Activated CD4-positive, alpha-beta T cell treated with anti-CD3 and anti-CD28 coated beads, Interleukin-2, amount 50 U/mL, for 16 hours (primary cell): ENCODE data around the gene TTC3.

Source experiments
- DNase-seq: peaks from one replicate; pipeline ENCODE4 v3.0.0-alpha.2; 2020

TTC3 gene

DNA sequence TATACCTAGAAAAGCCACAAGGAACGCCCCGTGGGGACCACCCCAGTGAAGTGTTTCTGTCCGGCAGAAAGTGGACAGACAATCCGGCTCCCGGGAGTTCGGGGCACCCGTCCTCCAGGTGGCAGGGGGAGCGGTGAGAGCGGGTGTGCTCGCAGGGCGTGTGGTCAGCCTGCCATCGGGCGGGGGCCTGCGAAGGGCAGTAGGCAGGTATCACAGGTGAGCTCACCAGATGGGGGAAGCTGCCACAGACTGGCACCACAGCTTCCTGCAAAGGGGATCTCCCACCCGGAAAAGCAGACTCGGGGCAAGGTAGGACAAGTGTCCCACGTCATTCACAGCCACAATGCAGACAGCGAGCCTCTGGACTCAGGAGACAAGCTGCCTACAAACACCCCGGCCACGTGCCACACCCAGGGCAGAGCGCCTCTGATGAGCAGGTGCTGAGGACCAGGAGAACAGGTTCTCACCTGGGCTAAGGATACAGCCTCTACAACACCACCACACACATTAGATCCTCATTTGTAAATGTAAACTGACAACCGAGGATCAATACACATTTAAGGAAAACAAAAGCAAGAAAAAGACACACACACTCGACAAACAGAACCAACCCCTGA is 157.7 kb downstream of the TTC3 start:
- no peak for DNase-seq

DNA sequence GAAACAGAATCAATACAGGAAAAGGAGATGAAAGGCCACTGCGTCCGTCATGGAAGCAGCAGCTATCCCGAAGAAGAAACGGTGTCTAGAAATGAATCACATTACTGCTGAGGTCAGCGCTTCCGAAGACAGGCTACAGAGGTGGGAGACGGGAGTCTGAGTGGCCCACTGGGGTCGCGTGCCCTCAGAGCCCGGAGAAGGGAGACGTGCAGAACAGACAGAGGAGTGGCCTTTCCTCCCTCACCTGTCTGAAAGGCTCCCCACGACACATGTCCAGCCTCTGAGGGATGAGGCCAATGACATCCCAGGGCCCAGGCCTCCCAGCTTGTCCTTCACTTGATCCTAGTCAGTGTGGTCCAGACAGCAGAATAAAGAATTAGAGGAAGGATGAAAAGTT is 158.2 kb downstream of the TTC3 start:
- DNase-seq = no peak

DNA sequence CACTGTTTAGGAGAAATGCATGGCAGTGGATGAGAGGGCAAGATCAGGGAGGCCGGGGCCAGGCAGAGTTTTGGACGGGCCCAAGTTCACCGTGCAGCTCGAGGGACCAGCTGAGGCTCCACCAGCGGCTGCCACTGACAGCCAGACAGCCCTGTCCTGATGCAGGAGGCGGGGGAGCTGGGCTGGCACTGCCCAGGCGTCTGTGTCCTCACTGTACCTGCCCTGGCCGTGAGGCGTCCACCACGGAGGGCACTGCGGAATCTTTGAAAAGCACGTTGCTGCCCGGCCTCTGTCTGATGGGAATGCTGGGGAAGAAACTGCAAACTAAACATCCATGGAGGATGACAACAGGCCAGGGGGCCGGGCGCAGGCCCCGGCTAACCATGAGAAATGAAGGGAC is 158.6 kb downstream of the TTC3 start:
- no peak for DNase-seq

DNA sequence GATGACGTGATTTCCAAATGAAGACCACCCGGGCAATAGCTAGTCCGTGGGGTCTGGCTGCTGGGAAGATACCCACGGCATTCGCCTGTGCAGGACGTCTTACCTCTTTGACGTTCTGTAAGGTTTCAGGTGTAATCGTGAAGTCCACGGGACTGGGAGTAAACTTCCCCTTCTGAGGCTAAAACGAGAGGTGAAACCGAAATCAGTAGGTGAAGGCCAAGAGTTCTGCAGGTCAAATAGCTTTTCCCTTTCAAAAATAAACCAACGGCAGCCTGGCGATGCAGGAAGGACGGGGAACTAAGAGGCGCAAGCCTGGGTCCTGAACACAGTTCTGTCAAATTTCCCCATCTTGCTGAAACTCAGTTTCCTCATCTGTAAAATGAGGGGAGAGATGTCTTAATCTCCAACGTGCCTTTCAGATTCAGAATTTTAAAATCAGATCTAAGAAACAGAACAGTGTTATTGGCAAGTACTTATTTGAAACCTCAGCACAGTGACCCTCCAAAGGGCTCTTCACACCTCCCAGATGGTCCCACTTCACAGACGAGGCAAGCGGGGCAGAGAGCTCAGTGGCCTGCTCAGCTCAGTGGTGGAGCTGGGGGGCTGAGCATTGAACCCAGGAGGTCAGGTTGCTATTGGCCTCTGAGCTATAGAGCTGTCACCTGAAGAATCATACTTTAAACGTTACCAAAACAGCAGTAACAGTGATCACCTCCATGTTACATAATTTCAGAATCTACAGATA is 159.4 kb downstream of the TTC3 start:
- DNase-seq = no peak

DNA sequence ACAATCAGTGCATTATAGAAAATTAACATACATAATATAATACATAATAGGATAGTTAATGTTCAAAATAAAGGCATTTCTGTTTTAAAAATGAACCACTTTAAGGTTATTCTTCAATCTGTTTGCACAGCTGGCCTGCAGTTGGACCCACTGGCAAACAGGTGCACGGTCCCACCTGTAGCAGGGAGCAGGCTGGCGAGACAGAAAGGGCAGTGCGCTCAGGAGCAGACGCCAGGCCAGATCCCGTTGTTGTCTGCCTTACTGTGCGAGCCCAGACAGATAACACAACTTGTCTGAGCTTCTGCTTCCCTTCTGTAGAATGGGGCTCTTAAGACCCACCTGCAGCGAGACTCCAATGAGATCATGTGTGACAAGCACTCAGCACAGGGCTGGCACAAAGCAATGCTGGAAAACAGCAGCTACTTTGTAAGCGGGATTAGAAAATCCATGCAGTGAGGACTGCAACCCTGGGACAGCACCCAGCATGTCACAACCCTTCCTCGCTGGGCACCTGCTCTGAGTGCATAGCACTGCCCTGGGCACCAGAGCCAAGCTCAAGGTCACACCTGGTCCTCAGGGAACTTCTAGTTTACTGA is 160.6 kb downstream of the TTC3 start:
- no peak for DNase-seq

DNA sequence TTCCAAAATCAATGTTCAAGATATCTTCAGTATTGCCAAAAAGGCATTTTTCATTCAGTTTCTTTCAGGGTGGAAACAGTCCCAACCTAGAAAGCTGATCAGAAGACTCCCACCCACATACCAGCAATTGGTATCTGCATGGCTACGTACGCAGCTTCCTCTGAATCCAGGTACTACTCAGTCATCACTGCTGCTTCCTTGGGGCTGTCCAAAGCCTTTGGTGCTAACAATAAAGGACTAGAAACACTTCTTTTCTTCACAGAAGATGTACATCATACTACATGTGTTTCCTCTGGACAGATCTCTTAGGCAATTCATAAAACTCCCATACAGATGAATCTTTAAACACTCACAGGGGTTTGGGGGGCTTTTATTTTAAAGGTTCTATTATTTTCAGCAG is 164.3 kb downstream of the TTC3 start:
- no peak for DNase-seq

DNA sequence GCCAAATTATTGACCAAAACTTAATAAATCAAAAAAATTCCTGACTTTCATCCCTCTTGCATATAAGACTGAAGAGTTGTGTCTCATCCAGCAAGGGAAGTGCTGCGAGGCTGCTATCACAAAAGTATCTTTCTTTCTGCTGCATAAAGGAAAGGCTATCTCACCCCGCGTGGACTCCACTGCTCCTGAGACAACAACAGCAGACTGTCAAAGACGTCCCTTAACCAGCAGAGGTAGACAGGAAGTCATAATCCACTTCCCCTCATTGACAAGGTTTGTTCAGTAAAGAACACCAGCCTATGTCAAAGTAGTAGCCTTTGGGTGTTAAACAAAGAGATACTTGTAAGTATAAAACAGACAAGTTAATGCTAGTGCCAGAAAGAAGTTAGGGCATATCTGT is 164.7 kb downstream of the TTC3 start:
- no peak for DNase-seq

DNA sequence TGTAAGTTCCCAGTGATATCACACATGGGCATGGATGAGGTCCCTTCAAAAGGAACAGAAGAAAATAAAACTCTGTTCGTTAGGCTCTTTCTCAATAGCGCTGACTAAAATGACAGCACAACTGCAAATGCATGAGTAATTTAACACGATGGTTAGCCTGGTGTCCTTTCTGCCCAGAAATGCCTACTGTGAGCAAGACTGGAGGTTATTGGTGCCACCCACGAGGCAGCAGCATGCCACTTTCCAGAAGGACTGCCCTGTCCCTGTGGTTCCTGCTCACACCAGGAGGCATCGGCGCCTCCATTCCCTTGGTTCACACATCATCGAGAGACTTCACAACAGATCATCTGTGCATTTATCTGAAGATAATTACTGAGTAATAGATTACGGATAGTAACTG is 167.9 kb downstream of the TTC3 start:
- no peak for DNase-seq

DNA sequence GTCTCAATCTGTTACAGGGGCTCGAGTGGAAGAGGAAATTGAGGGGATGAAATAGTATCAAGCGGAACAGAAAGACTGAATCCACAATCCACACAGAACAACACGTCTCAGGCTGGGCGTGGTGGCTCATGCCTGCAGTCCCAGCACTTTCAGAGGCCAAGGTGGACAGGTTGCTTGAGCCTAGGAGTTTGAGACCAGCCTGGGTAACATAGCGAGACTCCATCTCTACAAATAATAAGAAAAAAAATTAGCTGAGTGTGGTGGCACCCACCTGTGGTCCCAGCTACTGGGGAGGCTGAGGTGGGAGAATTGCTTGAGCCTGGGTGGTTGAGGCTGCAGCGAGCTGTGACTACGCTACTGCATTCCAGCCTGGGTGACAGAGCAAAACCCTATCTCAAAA is 168.4 kb downstream of the TTC3 start:
- no peak for DNase-seq

DNA sequence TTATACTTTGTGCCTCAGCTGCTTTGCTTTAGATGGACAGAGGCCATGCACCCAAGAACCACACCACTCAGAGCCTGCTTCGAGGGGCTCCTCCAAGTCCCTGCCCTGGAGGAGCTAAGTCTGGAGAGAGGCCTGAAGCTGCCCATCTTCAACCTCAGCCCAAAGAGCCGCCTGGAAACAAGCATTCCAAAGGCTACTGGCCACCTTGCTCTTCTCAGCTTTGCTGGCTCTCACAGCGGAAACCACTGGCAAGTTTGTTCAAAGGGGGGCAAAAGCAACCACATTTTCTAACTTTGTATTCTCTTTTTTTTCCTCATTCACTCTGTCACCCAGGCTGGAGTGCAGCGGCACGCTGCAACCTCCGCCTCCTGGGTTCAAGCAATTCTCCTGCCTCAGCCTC is 170.9 kb downstream of the TTC3 start:
- no peak for DNase-seq

DNA sequence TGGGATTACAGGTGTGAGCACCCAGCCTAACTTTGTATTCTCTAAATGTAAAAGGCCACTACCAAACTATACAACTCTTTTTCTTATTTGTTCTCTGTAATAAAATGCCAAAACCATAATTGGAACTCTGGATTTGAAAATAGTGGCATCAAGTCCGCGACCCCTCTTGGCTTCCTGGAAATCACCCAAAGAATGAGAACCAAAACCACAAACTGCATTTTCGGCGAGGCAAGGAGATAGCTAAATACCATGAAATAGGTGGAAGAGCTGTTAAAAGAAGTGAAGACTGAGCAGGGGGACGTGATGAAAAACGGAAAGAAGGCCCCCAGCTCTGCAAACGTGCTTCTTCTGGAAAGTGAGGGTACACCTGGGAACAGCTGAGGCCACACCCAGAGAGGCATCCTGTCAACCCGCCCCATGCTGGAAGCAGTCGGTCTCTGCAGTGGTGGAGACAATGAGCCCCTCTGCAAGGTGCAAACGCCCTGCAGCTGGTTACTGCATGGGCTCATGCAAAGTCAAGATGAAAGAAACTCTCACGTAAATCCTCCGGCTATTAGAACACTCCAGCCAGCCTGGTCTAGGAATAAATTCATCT is 171.5 kb downstream of the TTC3 start:
- peak; percentile 6 for DNase-seq

DNA sequence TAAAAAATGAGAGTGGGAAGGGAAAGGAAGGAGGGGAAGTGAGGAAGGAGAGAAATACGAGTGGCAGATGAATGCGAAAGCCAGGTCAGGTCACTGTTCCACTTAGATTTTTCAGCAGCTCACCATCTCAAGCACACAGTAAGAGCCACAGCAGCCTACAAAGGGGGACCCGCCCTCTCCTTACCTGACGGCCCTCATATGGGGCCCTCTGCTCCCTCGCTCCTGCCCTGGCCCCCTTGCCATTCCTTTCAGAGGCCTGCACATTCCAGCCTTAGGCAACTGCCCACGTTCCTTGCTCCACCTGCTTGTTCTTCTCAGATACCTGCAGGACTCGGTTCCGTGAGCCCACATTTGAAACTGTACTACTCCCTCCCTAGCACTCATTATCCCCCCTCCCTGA is 172.1 kb downstream of the TTC3 start:
- DNase-seq = no peak

DNA sequence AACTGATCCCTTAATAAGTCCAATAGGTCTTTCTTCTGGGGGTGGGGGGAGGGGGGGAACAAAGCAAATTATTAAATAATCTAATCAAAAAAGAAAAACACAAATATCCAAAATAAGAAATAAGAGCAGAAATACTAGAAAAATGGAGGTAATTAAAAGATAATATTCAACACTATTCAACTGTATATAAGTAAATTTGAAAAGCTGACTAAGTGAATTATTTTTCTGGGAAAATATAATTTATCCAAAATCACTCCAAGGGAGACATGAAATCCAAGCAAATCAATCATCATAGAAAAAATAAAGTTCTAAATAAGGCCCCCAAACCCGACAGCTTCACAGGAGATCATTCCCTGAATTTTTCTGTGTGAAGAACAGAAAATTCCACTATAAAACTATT is 175.2 kb downstream of the TTC3 start:
- no peak for DNase-seq

DNA sequence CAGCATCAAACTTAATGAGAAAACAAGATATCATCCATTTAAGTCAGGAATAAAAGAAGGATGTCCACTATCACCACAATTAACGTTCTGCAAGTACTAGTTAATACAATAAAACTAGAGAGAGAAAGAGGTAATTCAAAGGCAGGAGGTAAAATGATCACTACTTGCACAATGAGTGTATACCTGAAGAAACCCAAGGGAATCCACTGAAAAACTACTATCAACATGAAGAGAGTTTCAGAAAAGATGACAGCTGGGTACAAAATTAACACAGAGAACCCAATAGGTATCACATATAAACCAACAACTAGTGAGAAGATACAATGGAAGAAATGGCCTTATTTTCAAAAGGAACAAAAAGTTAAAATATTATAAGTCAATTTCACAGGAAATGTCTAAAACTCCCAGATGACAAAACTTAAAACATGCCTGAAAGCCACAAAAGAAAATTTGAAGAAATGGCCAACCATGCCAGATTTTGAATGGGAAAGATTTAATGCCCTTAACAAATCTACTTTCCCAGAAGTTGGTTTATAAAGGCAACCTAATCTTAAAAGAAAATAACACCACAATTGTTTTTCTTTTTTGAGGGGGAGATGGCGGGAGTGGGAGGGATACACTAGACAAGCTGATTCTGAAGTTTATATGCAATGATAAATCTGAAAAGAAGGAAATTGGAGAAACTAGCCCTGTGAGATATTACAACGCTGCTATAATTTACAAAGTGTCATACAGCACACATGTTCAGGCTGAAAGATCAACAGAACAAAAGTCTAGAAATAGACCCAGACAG is 176.3 kb downstream of the TTC3 start:
- no peak for DNase-seq

DNA sequence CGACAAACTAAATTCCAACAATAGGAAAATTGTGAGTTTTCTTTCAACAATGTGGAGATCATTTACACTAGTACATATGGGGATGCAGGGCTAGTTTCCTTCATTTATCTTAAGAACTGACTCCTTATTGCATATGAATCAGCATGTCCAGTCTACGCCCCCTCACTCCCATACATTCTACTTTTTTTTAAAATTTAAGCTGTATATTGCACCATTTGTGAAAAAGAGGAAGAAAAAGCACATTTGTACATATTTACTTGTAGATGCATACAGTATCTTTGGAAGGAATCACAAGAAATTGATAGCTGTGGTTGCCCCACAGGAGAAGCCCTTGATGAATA is 178.2 kb downstream of the TTC3 start:
- DNase-seq = no peak
